ENCODE data around the gene RGS12. TPM values are rescaled to one million over a fixed set of nuclear protein-coding genes. Genes with fewer than 3 reads are reported as not detected.

RGS12 gene
- total RNA-seq, 1 donor from 2014 or later = 3.1 TPM

- intact Hi-C loops (cut with micrococcal nuclease) = no loop called here
- H3K27ac Mint-ChIP-seq = no peak overlapping the region
- DNase-seq (ENCODE audit: low spot score) = no peak
- H3K4me1 Mint-ChIP-seq (ENCODE audit: low read depth) = no peaks in the 10 kb centered on the region
- H3K4me3 Mint-ChIP-seq = no peak overlapping the region
- no peaks in the 10 kb centered on the region for H3K36me3 Mint-ChIP-seq (ENCODE audit: low read depth)
- no peaks in the 10 kb centered on the region for H3K9me3 Mint-ChIP-seq
- peaks cover 2% of the 10 kb centered on the region for H3K27me3 Mint-ChIP-seq (ENCODE audit: insufficient read depth)
Measured at GRCh38 chr4:3261411-3262207, 31.2 kb upstream of the RGS12 start.

- Mint-ChIP-seq H3K27me3 (ENCODE audit: insufficient read depth) (peaks cover 2% of the 10 kb centered on the region), H3K27ac (no peak overlapping the region), H3K4me3 (no peak overlapping the region), H3K9me3 (no peaks in the 10 kb centered on the region), H3K4me1 (ENCODE audit: low read depth) (no peaks in the 10 kb centered on the region), H3K36me3 (ENCODE audit: low read depth) (no peaks in the 10 kb centered on the region)
- intact Hi-C loops (cut with micrococcal nuclease) = no loop called here
- DNase-seq (ENCODE audit: low spot score) = no peak
Measured at GRCh38 chr4:3262208-3263052, 30.4 kb upstream of the RGS12 start.

- Mint-ChIP-seq H3K36me3 (ENCODE audit: low read depth) (no peaks in the 10 kb centered on the region), H3K9me3 (no peaks in the 10 kb centered on the region), H3K4me1 (ENCODE audit: low read depth) (no peaks in the 10 kb centered on the region), H3K4me3 (no peak overlapping the region), H3K27ac (no peak overlapping the region), H3K27me3 (ENCODE audit: insufficient read depth) (peaks cover 2% of the 10 kb centered on the region)
- intact Hi-C loops (cut with micrococcal nuclease) = no loop called here
- no peak for DNase-seq (ENCODE audit: low spot score)
Measured at GRCh38 chr4:3263053-3263875, 29.6 kb upstream of the RGS12 start.

GRCh38 chr4:3263876-3264193 is 29.0 kb upstream of the RGS12 start:
- no peak overlapping the region for H3K4me3 Mint-ChIP-seq
- H3K9me3 Mint-ChIP-seq = no peaks in the 10 kb centered on the region
- H3K27me3 Mint-ChIP-seq (ENCODE audit: insufficient read depth) = peaks cover 2% of the 10 kb centered on the region
- intact Hi-C loops (cut with micrococcal nuclease) = no loop called here
- no peaks in the 10 kb centered on the region for H3K36me3 Mint-ChIP-seq (ENCODE audit: low read depth)
- H3K27ac Mint-ChIP-seq = no peak overlapping the region
- no peaks in the 10 kb centered on the region for H3K4me1 Mint-ChIP-seq (ENCODE audit: low read depth)
- no peak for DNase-seq (ENCODE audit: low spot score)

GRCh38 chr4:3266076-3266475 is 26.7 kb upstream of the RGS12 start:
- no peak for DNase-seq (ENCODE audit: low spot score)
- H3K9me3 Mint-ChIP-seq = no peaks in the 10 kb centered on the region
- H3K4me3 Mint-ChIP-seq = no peak overlapping the region
- no peaks in the 10 kb centered on the region for H3K36me3 Mint-ChIP-seq (ENCODE audit: low read depth)
- intact Hi-C loops (cut with micrococcal nuclease) = no loop called here
- H3K27me3 Mint-ChIP-seq (ENCODE audit: insufficient read depth) = peaks cover 2% of the 10 kb centered on the region
- no peak overlapping the region for H3K27ac Mint-ChIP-seq
- H3K4me1 Mint-ChIP-seq (ENCODE audit: low read depth) = no peaks in the 10 kb centered on the region

GRCh38 chr4:3267576-3268394 is 25.0 kb upstream of the RGS12 start:
- H3K4me1 Mint-ChIP-seq (ENCODE audit: low read depth) = no peaks in the 10 kb centered on the region
- intact Hi-C loops (cut with micrococcal nuclease) = no loop called here

GRCh38 chr4:3268395-3269104 is 24.3 kb upstream of the RGS12 start:
- H3K27me3 Mint-ChIP-seq (ENCODE audit: insufficient read depth) = no peaks in the 10 kb centered on the region
- no peak for DNase-seq (ENCODE audit: low spot score)
- intact Hi-C loops (cut with micrococcal nuclease) = no loop called here
- no peaks in the 10 kb centered on the region for H3K4me1 Mint-ChIP-seq (ENCODE audit: low read depth)
- H3K27ac Mint-ChIP-seq = no peak overlapping the region
- H3K9me3 Mint-ChIP-seq = no peaks in the 10 kb centered on the region
- no peak overlapping the region for H3K4me3 Mint-ChIP-seq
- H3K36me3 Mint-ChIP-seq (ENCODE audit: low read depth) = no peaks in the 10 kb centered on the region

More at GRCh38 chr4:3267576-3268394, 25.0 kb upstream of the RGS12 start:
- no peaks in the 10 kb centered on the region for H3K9me3 Mint-ChIP-seq
- H3K27me3 Mint-ChIP-seq (ENCODE audit: insufficient read depth) = peaks cover 2% of the 10 kb centered on the region
- H3K36me3 Mint-ChIP-seq (ENCODE audit: low read depth) = no peaks in the 10 kb centered on the region
- H3K4me3 Mint-ChIP-seq = no peak overlapping the region
- no peak for DNase-seq (ENCODE audit: low spot score)
- H3K27ac Mint-ChIP-seq = no peak overlapping the region

- no peaks in the 10 kb centered on the region for H3K9me3 Mint-ChIP-seq
Measured at GRCh38 chr4:3269105-3269927, 23.5 kb upstream of the RGS12 start.

GRCh38 chr4:3269991-3270611 is 22.7 kb upstream of the RGS12 start:
- no peaks in the 10 kb centered on the region for H3K36me3 Mint-ChIP-seq (ENCODE audit: low read depth)
- H3K27me3 Mint-ChIP-seq (ENCODE audit: insufficient read depth) = no peaks in the 10 kb centered on the region
- H3K4me1 Mint-ChIP-seq (ENCODE audit: low read depth) = no peaks in the 10 kb centered on the region
- no peak overlapping the region for H3K27ac Mint-ChIP-seq
- no peak for DNase-seq (ENCODE audit: low spot score)
- no peaks in the 10 kb centered on the region for H3K9me3 Mint-ChIP-seq
- H3K4me3 Mint-ChIP-seq = no peak overlapping the region
- intact Hi-C loops (cut with micrococcal nuclease) = no loop called here

More at GRCh38 chr4:3269105-3269927, 23.5 kb upstream of the RGS12 start:
- Mint-ChIP-seq H3K27me3 (ENCODE audit: insufficient read depth) (no peaks in the 10 kb centered on the region), H3K36me3 (ENCODE audit: low read depth) (no peaks in the 10 kb centered on the region), H3K4me3 (no peak overlapping the region), H3K4me1 (ENCODE audit: low read depth) (no peaks in the 10 kb centered on the region), H3K27ac (no peak overlapping the region)
- DNase-seq (ENCODE audit: low spot score) = no peak
- intact Hi-C loops (cut with micrococcal nuclease) = no loop called here

GRCh38 chr4:3271131-3271530 is 21.7 kb upstream of the RGS12 start:
- Mint-ChIP-seq H3K4me3 (no peak overlapping the region), H3K4me1 (ENCODE audit: low read depth) (no peaks in the 10 kb centered on the region), H3K27me3 (ENCODE audit: insufficient read depth) (no peaks in the 10 kb centered on the region), H3K9me3 (no peaks in the 10 kb centered on the region), H3K36me3 (ENCODE audit: low read depth) (no peaks in the 10 kb centered on the region), H3K27ac (no peak overlapping the region)
- no peak for DNase-seq (ENCODE audit: low spot score)
- intact Hi-C loops (cut with micrococcal nuclease) = no loop called here

GRCh38 chr4:3276986-3277385 is 15.8 kb upstream of the RGS12 start:
- Mint-ChIP-seq H3K9me3 (no peaks in the 10 kb centered on the region), H3K4me1 (ENCODE audit: low read depth) (no peaks in the 10 kb centered on the region), H3K27me3 (ENCODE audit: insufficient read depth) (peaks cover 10% of the 10 kb centered on the region), H3K4me3 (no peak overlapping the region), H3K36me3 (ENCODE audit: low read depth) (no peaks in the 10 kb centered on the region), H3K27ac (no peak overlapping the region)
- no peak for DNase-seq (ENCODE audit: low spot score)
- intact Hi-C loops (cut with micrococcal nuclease) = no loop called here

All from activated T-helper 1 cell treated with anti-CD3 and anti-CD28 coated beads, Interleukin-12 subunit alpha, Interleukin-12 subunit beta, Interleukin-2, Interleukin-4 antibody, amounts not matched to agents 30 ng/mL and 10 ng/mL and 1 ng/mL, durations not matched to agents 14 hours and 24 hours and 36 hours (primary cell).